H9 (cell line): ENCODE data around the gene TNIK. TPM values are rescaled to one million over a fixed set of nuclear protein-coding genes. Genes with fewer than 3 reads are reported as not detected.
"Not testable (repeated sequence)": the region's sequence is repeated elsewhere in the genome, so short reads cannot be mapped to it uniquely, and the experiment has no call there.

ENCODE experiments used
- DNase-seq: peaks from one replicate; pipeline ENCODE4 v3.0.0-alpha.2; 2017
- H2AFZ ChIP-seq: one replicate; pipeline ENCODE4 v1.6.1; 2013; ENCODE audit warnings: mild to moderate bottlenecking, low read length, control low read depth, moderate library complexity
- H2AK5ac ChIP-seq: 2 replicates; pipeline ENCODE4 v1.6.1; 2013; ENCODE audit warnings: low read length, control low read depth, mixed read lengths; ENCODE audit not compliant: insufficient read length
- H2BK120ac ChIP-seq: one replicate; pipeline ENCODE4 v1.6.1; 2013; ENCODE audit warnings: low read depth, mild to moderate bottlenecking, low read length, control low read depth, inconsistent platforms; ENCODE audit not compliant: poor library complexity, severe bottlenecking
- H2BK12ac ChIP-seq: 2 replicates; pipeline ENCODE4 v1.6.1; 2013; ENCODE audit warnings: low read length, control low read depth, mixed read lengths, low read depth; ENCODE audit not compliant: insufficient read length
- H2BK15ac ChIP-seq: 2 replicates; pipeline ENCODE4 v1.6.1; 2013; ENCODE audit warnings: low read depth, low read length, control low read depth
- H2BK20ac ChIP-seq: one replicate; pipeline ENCODE4 v1.6.1; 2013; ENCODE audit warnings: low read depth, mild to moderate bottlenecking, low read length, control low read depth, inconsistent platforms; ENCODE audit not compliant: poor library complexity, severe bottlenecking
- H2BK5ac ChIP-seq: 2 replicates; pipeline ENCODE4 v1.6.1; 2013; ENCODE audit warnings: low read length, control low read depth, mixed read lengths; ENCODE audit not compliant: insufficient read length
- H3K14ac ChIP-seq: 2 replicates; pipeline ENCODE4 v1.6.1; 2013; ENCODE audit warnings: low read length, control low read depth; ENCODE audit not compliant: insufficient read depth
- H3K18ac ChIP-seq: 2 replicates; pipeline ENCODE4 v1.6.1; 2013; ENCODE audit warnings: low read depth, mild to moderate bottlenecking, mixed read lengths, low read length, control low read depth; ENCODE audit not compliant: insufficient read length
- H3K23ac ChIP-seq: 2 replicates; pipeline ENCODE4 v1.6.1; 2013; ENCODE audit warnings: low read length, control low read depth, mixed read lengths, low read depth; ENCODE audit not compliant: insufficient read length
- H3K23me2 ChIP-seq: 2 replicates; pipeline ENCODE4 v1.6.1; 2013; ENCODE audit warnings: low read depth, mild to moderate bottlenecking, mixed read lengths, low read length, control low read depth; ENCODE audit not compliant: insufficient read length, poor library complexity, severe bottlenecking
- H3K27ac ChIP-seq: 2 replicates; pipeline ENCODE4 v1.5.1; 2013; ENCODE audit warnings: low read length, control low read depth, mixed read lengths, low read depth; ENCODE audit not compliant: insufficient read length
- H3K27me3 ChIP-seq: 2 replicates; pipeline ENCODE4 v1.6.1; 2013; ENCODE audit warnings: low read length, control low read depth, inconsistent platforms; ENCODE audit not compliant: insufficient read depth
- H3K4ac ChIP-seq: 2 replicates; pipeline ENCODE4 v1.6.1; 2013; ENCODE audit warnings: low read depth, mild to moderate bottlenecking, control low read depth, inconsistent platforms, low read length, moderate library complexity
- H3K4me1 ChIP-seq: 2 replicates; pipeline ENCODE4 v1.6.1; 2013; ENCODE audit warnings: low read length, control low read depth, inconsistent platforms; ENCODE audit not compliant: insufficient read depth
- H3K4me2 ChIP-seq: 2 replicates; pipeline ENCODE4 v1.6.1; 2013; ENCODE audit warnings: low read length, control low read depth, mixed read lengths; ENCODE audit not compliant: insufficient read length, insufficient read depth
- H3K56ac ChIP-seq: 2 replicates; pipeline ENCODE4 v1.6.1; 2013; ENCODE audit warnings: low read depth, mild to moderate bottlenecking, mixed read lengths, low read length, control low read depth; ENCODE audit not compliant: insufficient read length
- H3K79me1 ChIP-seq: 2 replicates; pipeline ENCODE4 v1.6.1; 2013; ENCODE audit warnings: low read depth, mild to moderate bottlenecking, moderate library complexity, low read length, control low read depth, inconsistent platforms; ENCODE audit not compliant: insufficient read depth, poor library complexity, severe bottlenecking
- H3K79me2 ChIP-seq: 2 replicates; pipeline ENCODE4 v1.6.1; 2013; ENCODE audit warnings: low read length, control low read depth, inconsistent platforms; ENCODE audit not compliant: insufficient read depth
- H3K9ac ChIP-seq: 2 replicates; pipeline ENCODE4 v1.6.1; 2013; ENCODE audit warnings: low read length, control low read depth, mixed read lengths; ENCODE audit not compliant: insufficient read length; ENCODE audit errors: extremely low read depth
- H3K9me3 ChIP-seq: one replicate; pipeline ENCODE4 v1.6.1; 2013; ENCODE audit warnings: low read depth, low read length, inconsistent platforms; ENCODE audit not compliant: control insufficient read depth
- H3T11ph ChIP-seq: one replicate; pipeline ENCODE4 v1.6.1; 2013; ENCODE audit warnings: mild to moderate bottlenecking, low read length, control low read depth, inconsistent platforms
- H4K20me1 ChIP-seq: one replicate; pipeline ENCODE4 v1.6.1; 2013; ENCODE audit not compliant: control insufficient read depth, insufficient read length, insufficient read depth
- H4K5ac ChIP-seq: 2 replicates; pipeline ENCODE4 v1.6.1; 2013; ENCODE audit warnings: low read depth, mild to moderate bottlenecking, mixed read lengths, low read length, control low read depth; ENCODE audit not compliant: insufficient read length
- H4K8ac ChIP-seq: replicated peaks from 2 replicates; pipeline ENCODE4 v1.6.1; 2013; ENCODE audit warnings: low read length, control low read depth, mixed read lengths, low read depth; ENCODE audit not compliant: insufficient read length
- H4K91ac ChIP-seq: 2 replicates; pipeline ENCODE4 v1.6.1; 2013; ENCODE audit warnings: low read depth, mild to moderate bottlenecking, moderate library complexity, mixed read lengths, low read length, control low read depth; ENCODE audit not compliant: insufficient read length
- H3K27ac Mint-ChIP-seq, 3 experiments: 2 replicates in 2 of 3; 3 replicates in 1 of 3; pipeline ENCODE4 v1.8.0; 2020 to 2021; ENCODE audit warnings: mixed read lengths in 3 of 3, mild to moderate bottlenecking in 1 of 3, moderate library complexity in 1 of 3
- H3K27me3 Mint-ChIP-seq: 2 replicates; pipeline ENCODE4 v1.8.0; 2021; ENCODE audit warnings: low read depth, mild to moderate bottlenecking, moderate library complexity, mixed read lengths
- H3K36me3 Mint-ChIP-seq, 3 experiments: 2 replicates in 2 of 3; 3 replicates in 1 of 3; pipeline ENCODE4 v1.8.0; 2020 to 2021; ENCODE audit warnings: low read depth in 3 of 3, mixed read lengths in 3 of 3; ENCODE audit not compliant: insufficient read depth in 1 of 3
- H3K4me1 Mint-ChIP-seq, 2 experiments: 2 replicates each; pipeline ENCODE4 v1.8.0; 2020; ENCODE audit warnings: mixed read lengths in 2 of 2
- H3K4me3 Mint-ChIP-seq, 2 experiments: 2 replicates in 1 of 2; 3 replicates in 1 of 2; pipeline ENCODE4 v1.8.0; 2020 to 2021; ENCODE audit warnings: mild to moderate bottlenecking in 2 of 2, mixed read lengths in 2 of 2, moderate library complexity in 1 of 2
- H3K9me3 Mint-ChIP-seq, 2 experiments: 2 replicates in 1 of 2; 3 replicates in 1 of 2; pipeline ENCODE4 v1.8.0; 2020; ENCODE audit warnings: mild to moderate bottlenecking in 2 of 2, mixed read lengths in 2 of 2, moderate library complexity in 1 of 2
- CTCF ChIP-seq: fragments of 200-600 bp; sonication (generic); conservative IDR thresholded peaks from 3 replicates; pipeline ENCODE4 v1.8.0; 2021; ENCODE audit warnings: antibody characterized with exemption, mild to moderate bottlenecking
- WGBS: extraction: QIAGEN DNeasy Blood & Tissue Kit; methylation state at CpG from one replicate; pipeline ENCODE4 v1.1.7; 2013; ENCODE audit warnings: missing lambda C conversion rate, low lambda C conversion rate, mixed read lengths; ENCODE audit not compliant: insufficient read length; ENCODE audit errors: extremely low coverage; 5-methylcytosine and 5-hydroxymethylcytosine counted together
- total RNA-seq: library from RNA; stranded (reverse); gene quantifications from 2 replicates; pipeline ENCODE4 v1.2.1, GENCODE V29; 2021

TNIK gene
- total RNA-seq, 1 experiment from 2014 or later, result 15.9 TPM

- no peaks in the 10 kb centered on the region for H3K27me3 Mint-ChIP-seq
- H3K27ac Mint-ChIP-seq, result no peak overlapping the region
- H3K4me1 ChIP-seq, result peaks cover 26% of the 10 kb centered on the region; the same call in 1 of the 2 replicates
- no peak overlapping the region for H3K18ac ChIP-seq
- no CpG with 5 or more reads among the region's 4 CpGs for WGBS
- no peak overlapping the region for H2BK20ac ChIP-seq
- H3K4ac ChIP-seq, result no peak overlapping the region
- no peak overlapping the region for H4K91ac ChIP-seq
- H3K23ac ChIP-seq, result no peak overlapping the region
- no peaks in the 10 kb centered on the region for H3K9me3 ChIP-seq
- no peaks in the 10 kb centered on the region for H4K20me1 ChIP-seq
- H3K4me1 Mint-ChIP-seq, result peaks cover 5 to 12% of the 10 kb centered on the region in 2 experiments
- no peak overlapping the region for H3K56ac ChIP-seq
- peak overlapping the region; percentile 14 for H3K4me2 ChIP-seq
- no peak overlapping the region for H2AFZ ChIP-seq
- H3T11ph ChIP-seq, result no peak overlapping the region
- no peaks in the 10 kb centered on the region for H3K79me1 ChIP-seq
- H3K36me3 Mint-ChIP-seq, result peaks cover 0 to 5% (median 4%) of the 10 kb centered on the region in 3 experiments; a peak in 4 of 7 replicates
- H4K8ac ChIP-seq, result no peak overlapping the region
- H3K23me2 ChIP-seq, result peaks cover 4% of the 10 kb centered on the region
- no peak overlapping the region for H3K9ac ChIP-seq
- peaks cover 7% of the 10 kb centered on the region; the same call in 1 of the 2 replicates for H3K79me2 ChIP-seq
- H3K4me3 Mint-ChIP-seq, result no peak overlapping the region
- H4K5ac ChIP-seq, result no peak overlapping the region
- no peak overlapping the region for H2BK5ac ChIP-seq
- peak overlapping the region; percentile 57 for H3K27ac ChIP-seq
- no peak overlapping the region for H2AK5ac ChIP-seq
- DNase-seq, result no peak
- no peak overlapping the region for H3K14ac ChIP-seq
- no peak overlapping the region for H2BK15ac ChIP-seq
- H3K27me3 ChIP-seq, result no peaks in the 10 kb centered on the region
- H2BK12ac ChIP-seq, result no peak overlapping the region
- peak overlapping the region; percentile 28 for H2BK120ac ChIP-seq
- no peak for TF ChIP-seq CTCF
- peaks cover 3 to 5% of the 10 kb centered on the region in 2 experiments; a peak in 4 of 5 replicates for H3K9me3 Mint-ChIP-seq
Measured at GRCh38 chr3:171427771-171428320, 32.4 kb downstream of the TNIK start.

DNA sequence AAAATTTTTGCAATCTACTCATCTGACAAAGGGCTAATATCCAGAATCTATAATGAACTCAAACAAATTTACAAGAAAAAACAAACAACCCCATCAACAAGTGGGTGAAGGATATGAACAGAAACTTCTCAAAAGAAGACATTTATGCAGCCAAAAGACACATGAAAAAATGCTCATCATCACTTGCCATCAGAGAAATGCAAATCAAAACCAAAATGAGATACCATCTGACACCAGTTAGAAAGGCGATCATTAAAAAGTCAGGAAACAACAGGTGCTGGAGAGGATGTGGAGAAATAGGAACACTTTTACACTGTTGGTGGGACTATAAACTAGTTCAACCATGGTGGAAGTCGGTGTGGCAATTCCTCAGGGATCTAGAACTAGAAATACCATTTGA, 36.1 kb downstream of the TNIK start:
- H3K79me1 ChIP-seq, result not testable (repeated sequence)
- no CpG with 5 or more reads among the region's 2 CpGs for WGBS

More for the DNA sequence above, 36.1 kb downstream of the TNIK start:
- H2BK120ac ChIP-seq, H2AFZ ChIP-seq, H3K9ac ChIP-seq, H2BK20ac ChIP-seq, H4K20me1 ChIP-seq, H3K23me2 ChIP-seq, H3K36me3 Mint-ChIP-seq, H3K4me1 Mint-ChIP-seq, H4K91ac ChIP-seq, H3K56ac ChIP-seq, H3K9me3 Mint-ChIP-seq, H3K4me2 ChIP-seq, H3K27me3 Mint-ChIP-seq, H3K27me3 ChIP-seq, H3K27ac ChIP-seq, H3K4me3 Mint-ChIP-seq, H3K18ac ChIP-seq, H3K27ac Mint-ChIP-seq, H2AK5ac ChIP-seq, H2BK12ac ChIP-seq, H2BK15ac ChIP-seq, H4K5ac ChIP-seq, H3K9me3 ChIP-seq, DNase-seq, H3K4ac ChIP-seq, H2BK5ac ChIP-seq, H4K8ac ChIP-seq, H3K23ac ChIP-seq, H3T11ph ChIP-seq, H3K14ac ChIP-seq: not testable (repeated sequence)
- peaks cover 16% of the 10 kb centered on the region; the same call in 1 of the 2 replicates for H3K4me1 ChIP-seq
- peaks cover 11% of the 10 kb centered on the region; the same call in 1 of the 2 replicates for H3K79me2 ChIP-seq
